ENCODE measurements around the gene ZFAND3. TPM values are rescaled to one million over a fixed set of nuclear protein-coding genes. Genes with fewer than 3 reads are reported as not detected.

ZFAND3 gene
- total and polyA plus RNA-seq, 10 of the 15 experiments (the other 5 are each of a cell fraction or from before 2014, with no cell fraction given): 0.90 to 34.4 (median 16.3) TPM

DNA sequence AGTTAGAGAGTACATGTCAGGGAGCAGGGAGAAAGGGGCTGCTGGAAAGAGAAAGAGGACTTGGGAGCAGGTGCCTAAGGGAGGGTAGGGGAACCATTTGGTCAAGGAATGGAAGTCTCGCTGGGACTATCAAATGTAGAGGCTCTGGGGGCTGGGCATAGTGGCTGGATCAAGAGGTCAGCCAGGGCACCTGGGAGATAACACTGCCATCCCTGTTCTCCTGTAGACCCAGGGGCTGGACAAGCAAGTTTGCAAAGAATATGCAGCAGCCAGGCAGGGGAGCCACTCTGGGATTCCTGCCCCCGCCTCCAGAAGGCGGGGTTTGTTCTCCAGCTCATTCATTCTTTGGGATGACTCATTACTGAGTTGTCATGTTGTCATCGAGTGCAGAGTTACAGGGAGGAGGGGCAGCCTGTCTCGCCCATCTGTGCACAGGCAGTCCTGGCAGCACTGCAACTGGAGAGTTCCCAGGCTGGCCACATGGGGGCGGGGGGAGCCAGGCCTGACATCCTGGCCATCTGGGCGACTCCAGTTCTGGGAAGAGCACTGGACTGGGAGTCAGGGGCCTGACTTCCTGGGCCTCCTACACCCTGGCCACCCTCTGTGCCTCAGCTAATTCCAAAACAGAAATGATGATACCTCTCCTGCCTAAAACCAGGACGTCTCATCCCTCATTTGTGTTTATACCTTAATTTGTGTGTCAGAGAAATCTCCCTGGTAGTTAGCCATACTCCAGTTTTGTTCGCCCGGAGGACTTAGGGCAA is 28.2 kb upstream of the ZFAND3 start (continued):
- TF ChIP-seq, protein P1, sequence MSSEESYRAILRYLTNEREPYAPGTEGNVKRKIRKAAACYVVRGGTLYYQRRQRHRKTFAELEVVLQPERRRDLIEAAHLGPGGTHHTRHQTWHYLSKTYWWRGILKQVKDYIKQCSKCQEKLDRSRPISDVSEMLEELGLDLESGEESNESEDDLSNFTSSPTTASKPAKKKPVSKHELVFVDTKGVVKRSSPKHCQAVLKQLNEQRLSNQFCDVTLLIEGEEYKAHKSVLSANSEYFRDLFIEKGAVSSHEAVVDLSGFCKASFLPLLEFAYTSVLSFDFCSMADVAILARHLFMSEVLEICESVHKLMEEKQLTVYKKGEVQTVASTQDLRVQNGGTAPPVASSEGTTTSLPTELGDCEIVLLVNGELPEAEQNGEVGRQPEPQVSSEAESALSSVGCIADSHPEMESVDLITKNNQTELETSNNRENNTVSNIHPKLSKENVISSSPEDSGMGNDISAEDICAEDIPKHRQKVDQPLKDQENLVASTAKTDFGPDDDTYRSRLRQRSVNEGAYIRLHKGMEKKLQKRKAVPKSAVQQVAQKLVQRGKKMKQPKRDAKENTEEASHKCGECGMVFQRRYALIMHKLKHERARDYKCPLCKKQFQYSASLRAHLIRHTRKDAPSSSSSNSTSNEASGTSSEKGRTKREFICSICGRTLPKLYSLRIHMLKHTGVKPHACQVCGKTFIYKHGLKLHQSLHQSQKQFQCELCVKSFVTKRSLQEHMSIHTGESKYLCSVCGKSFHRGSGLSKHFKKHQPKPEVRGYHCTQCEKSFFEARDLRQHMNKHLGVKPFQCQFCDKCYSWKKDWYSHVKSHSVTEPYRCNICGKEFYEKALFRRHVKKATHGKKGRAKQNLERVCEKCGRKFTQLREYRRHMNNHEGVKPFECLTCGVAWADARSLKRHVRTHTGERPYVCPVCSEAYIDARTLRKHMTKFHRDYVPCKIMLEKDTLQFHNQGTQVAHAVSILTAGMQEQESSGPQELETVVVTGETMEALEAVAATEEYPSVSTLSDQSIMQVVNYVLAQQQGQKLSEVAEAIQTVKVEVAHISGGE (CRISPR knock-in tag; IDR thresholded peaks at IDR 0.05): no peak
- TF ChIP-seq TARDBP (IDR thresholded peaks at IDR 0.05; ENCODE audit: borderline replicate concordance) (no peak), SIX5 (IDR thresholded peaks at IDR 0.05; ENCODE audit: low read depth, low read length, severe bottlenecking) (no peak), NFXL1 (IDR thresholded peaks at IDR 0.05; ENCODE audit: borderline replicate concordance) (no peak), IKZF1 (conservative IDR thresholded peaks at IDR 0.05) (peak; percentile 50), TCF12 (IDR thresholded peaks at IDR 0.05; ENCODE audit: low read depth, low read length) (0 out of 2 replicates have a peak, but pooled peaks have one; percentile 58), RCOR1 (conservative IDR thresholded peaks at IDR 0.05; ENCODE audit: low read depth, low read length) (no peak), KAT2A (conservative IDR thresholded peaks at IDR 0.05; ENCODE audit: control insufficient read depth, low read depth, low read length) (no peak), TCF3 (IDR thresholded peaks at IDR 0.05; ENCODE audit: borderline replicate concordance, insufficient read depth, low read depth, low read length) (0 out of 2 replicates have a peak, but pooled peaks have one; percentile 37), HDAC6 (IDR thresholded peaks at IDR 0.05; ENCODE audit: unreplicated experiment) (no peak), BHLHE40 (IDR thresholded peaks at IDR 0.05; ENCODE audit: borderline replicate concordance in 1 of 2, low read depth in 2 of 2, low read length in 1 of 2) (peak in 1 of 2 experiments; percentile 34; a peak in 2 of 4 replicates), ASH2L (IDR thresholded peaks at IDR 0.05; ENCODE audit: borderline replicate concordance, low read depth) (no peak), MEF2A (IDR thresholded peaks at IDR 0.05; ENCODE audit: insufficient read depth, low read depth, low read length) (no peak)
- TF ChIP-seq, protein P2, sequence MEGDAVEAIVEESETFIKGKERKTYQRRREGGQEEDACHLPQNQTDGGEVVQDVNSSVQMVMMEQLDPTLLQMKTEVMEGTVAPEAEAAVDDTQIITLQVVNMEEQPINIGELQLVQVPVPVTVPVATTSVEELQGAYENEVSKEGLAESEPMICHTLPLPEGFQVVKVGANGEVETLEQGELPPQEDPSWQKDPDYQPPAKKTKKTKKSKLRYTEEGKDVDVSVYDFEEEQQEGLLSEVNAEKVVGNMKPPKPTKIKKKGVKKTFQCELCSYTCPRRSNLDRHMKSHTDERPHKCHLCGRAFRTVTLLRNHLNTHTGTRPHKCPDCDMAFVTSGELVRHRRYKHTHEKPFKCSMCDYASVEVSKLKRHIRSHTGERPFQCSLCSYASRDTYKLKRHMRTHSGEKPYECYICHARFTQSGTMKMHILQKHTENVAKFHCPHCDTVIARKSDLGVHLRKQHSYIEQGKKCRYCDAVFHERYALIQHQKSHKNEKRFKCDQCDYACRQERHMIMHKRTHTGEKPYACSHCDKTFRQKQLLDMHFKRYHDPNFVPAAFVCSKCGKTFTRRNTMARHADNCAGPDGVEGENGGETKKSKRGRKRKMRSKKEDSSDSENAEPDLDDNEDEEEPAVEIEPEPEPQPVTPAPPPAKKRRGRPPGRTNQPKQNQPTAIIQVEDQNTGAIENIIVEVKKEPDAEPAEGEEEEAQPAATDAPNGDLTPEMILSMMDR (IDR thresholded peaks at IDR 0.05 in 2 of 3, conservative IDR thresholded peaks at IDR 0.05 in 1 of 3; ENCODE audit: control insufficient read depth in 2 of 3, extremely low read depth in 1 of 3, insufficient read depth in 1 of 3, low read depth in 3 of 3, low read length in 3 of 3): peak; percentile 92 to 98 (median 95)
- TF ChIP-seq, protein P3, sequence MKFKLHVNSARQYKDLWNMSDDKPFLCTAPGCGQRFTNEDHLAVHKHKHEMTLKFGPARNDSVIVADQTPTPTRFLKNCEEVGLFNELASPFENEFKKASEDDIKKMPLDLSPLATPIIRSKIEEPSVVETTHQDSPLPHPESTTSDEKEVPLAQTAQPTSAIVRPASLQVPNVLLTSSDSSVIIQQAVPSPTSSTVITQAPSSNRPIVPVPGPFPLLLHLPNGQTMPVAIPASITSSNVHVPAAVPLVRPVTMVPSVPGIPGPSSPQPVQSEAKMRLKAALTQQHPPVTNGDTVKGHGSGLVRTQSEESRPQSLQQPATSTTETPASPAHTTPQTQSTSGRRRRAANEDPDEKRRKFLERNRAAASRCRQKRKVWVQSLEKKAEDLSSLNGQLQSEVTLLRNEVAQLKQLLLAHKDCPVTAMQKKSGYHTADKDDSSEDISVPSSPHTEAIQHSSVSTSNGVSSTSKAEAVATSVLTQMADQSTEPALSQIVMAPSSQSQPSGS (IDR thresholded peaks at IDR 0.05; ENCODE audit: low read length): peak; percentile 58; the same call in 1 of the 2 replicates
- TF ChIP-seq, protein P4, sequence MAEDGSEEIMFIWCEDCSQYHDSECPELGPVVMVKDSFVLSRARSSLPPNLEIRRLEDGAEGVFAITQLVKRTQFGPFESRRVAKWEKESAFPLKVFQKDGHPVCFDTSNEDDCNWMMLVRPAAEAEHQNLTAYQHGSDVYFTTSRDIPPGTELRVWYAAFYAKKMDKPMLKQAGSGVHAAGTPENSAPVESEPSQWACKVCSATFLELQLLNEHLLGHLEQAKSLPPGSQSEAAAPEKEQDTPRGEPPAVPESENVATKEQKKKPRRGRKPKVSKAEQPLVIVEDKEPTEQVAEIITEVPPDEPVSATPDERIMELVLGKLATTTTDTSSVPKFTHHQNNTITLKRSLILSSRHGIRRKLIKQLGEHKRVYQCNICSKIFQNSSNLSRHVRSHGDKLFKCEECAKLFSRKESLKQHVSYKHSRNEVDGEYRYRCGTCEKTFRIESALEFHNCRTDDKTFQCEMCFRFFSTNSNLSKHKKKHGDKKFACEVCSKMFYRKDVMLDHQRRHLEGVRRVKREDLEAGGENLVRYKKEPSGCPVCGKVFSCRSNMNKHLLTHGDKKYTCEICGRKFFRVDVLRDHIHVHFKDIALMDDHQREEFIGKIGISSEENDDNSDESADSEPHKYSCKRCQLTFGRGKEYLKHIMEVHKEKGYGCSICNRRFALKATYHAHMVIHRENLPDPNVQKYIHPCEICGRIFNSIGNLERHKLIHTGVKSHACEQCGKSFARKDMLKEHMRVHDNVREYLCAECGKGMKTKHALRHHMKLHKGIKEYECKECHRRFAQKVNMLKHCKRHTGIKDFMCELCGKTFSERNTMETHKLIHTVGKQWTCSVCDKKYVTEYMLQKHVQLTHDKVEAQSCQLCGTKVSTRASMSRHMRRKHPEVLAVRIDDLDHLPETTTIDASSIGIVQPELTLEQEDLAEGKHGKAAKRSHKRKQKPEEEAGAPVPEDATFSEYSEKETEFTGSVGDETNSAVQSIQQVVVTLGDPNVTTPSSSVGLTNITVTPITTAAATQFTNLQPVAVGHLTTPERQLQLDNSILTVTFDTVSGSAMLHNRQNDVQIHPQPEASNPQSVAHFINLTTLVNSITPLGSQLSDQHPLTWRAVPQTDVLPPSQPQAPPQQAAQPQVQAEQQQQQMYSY (CRISPR knock-in tag; IDR thresholded peaks at IDR 0.05): no peak
